Measurements from ENCODE around the gene MCM7. TPM values are rescaled to one million over a fixed set of nuclear protein-coding genes. Genes with fewer than 3 reads are reported as not detected.
A peak's percentile ranks its signal among the peaks of the same experiment; 100 is the strongest.
"Not testable (repeated sequence)": the region's sequence is repeated elsewhere in the genome, so short reads cannot be mapped to it uniquely, and the experiment has no call there.

Gene MCM7
- 363 and 383 TPM in 2 replicates for total RNA-seq (2014; rRNA removed; shearing (Covaris generic))

- H3K27me3 ChIP-seq (ENCODE audit: control insufficient read depth, insufficient read depth, low read length), result no peaks in the 10 kb centered on the region
- peaks cover 36% of the 10 kb centered on the region for H3K36me3 ChIP-seq (replicated peaks; ENCODE audit: control insufficient read depth, insufficient read depth, low read length)
- peak; percentile 100 for DNase-seq
- H3K4me3 ChIP-seq (ENCODE audit: insufficient read depth, low read depth, low read length), result peak within 1 kb of the TSS; percentile 99
Observed at GRCh38 chr7:100101016-100101862, at the start of gene MCM7, which contains the start of gene AP4M1. Gene MCM7, minus strand, starts transcription at chr7:100101397. Its CDS starts 103 bp downstream, at chr7:100101294. Gene AP4M1, plus strand, starts transcription at chr7:100101643. Its CDS starts 72 bp downstream, at chr7:100101715.

DNA sequence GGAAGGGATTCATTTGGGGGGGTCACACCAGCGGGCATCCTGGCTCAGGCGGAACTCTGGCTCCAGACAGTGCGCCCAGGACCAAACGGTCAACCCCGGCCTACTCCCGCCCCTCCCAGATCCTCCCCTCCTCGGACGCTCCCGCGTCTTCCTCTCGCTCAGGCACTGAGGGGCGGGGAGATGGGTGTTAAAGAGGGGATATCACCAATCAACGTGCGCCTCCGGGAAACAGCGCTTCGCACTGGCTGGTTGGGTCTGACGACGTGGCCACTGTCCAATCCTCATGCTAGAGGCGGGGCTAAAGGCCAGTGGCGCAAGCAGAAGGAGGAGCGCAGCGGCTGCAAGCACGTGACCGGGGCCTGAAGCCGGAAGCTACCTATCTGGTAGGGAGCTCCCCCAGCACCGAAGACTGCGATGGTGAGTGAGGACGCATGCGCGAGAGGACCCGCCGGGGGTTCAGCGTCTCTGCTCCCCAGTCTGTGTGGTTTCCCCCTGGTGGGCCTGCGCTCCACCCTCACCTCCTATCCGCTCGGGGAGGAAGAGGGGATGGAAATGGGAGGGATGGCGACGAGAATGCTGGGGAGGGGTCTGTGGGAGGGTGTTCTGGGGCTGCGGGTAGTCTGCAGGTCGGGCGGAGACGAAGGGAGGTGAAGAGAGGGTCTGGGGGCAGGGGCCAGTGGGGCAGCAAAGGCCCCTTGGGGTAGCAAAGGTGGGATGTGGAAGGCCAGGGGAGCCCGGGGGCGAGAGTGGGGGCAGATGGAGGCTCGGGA is 47.5 kb upstream of the MCM7 start, which contains the start of gene LAMTOR4:
TSS of gene LAMTOR4 (plus strand) at position 360 of the 770 bp plus-strand sequence. CDS start at position 415, 55 bp downstream.
- H3K36me3 ChIP-seq (replicated peaks; ENCODE audit: control insufficient read depth, insufficient read depth, low read length), result peaks cover 2% of the 10 kb centered on the region
- H3K4me3 ChIP-seq (ENCODE audit: insufficient read depth, low read depth, low read length), result peak within 1 kb of the TSS; percentile 67
- H3K27me3 ChIP-seq (ENCODE audit: control insufficient read depth, insufficient read depth, low read length), result no peaks in the 10 kb centered on the region
- peak; percentile 99 for DNase-seq

- Histone ChIP-seq H3K4me3 (ENCODE audit: insufficient read depth, low read depth, low read length) (peak overlapping the region; percentile 6; the same call in 1 of the 2 replicates), H3K27me3 (ENCODE audit: control insufficient read depth, insufficient read depth, low read length) (no peaks in the 10 kb centered on the region), H3K36me3 (replicated peaks; ENCODE audit: control insufficient read depth, insufficient read depth, low read length) (peaks cover 2% of the 10 kb centered on the region)
- no peak for DNase-seq
Observed at GRCh38 chr7:100148225-100148558, 47.0 kb upstream of the MCM7 start.

DNA sequence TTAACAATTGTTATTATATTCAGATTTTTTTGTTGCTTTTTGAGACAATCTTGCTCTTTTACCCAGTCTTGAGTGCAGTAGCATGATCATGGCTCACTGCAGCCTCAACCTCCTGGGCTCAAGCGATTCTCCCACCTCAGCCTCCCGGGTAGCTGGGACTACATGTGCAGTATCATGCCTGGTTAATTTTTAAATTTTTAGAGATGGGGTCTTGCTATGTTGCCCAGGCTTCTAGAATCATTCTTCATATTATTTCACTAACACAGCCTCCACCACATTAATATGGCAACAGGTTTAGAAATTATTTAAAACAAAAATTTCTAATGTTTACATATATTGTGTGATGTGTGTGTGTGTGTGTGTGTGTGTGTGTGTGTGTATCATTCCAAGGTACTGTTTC is 46.1 kb upstream of the MCM7 start:
- H3K27me3 ChIP-seq (ENCODE audit: control insufficient read depth, insufficient read depth, low read length), result no peaks in the 10 kb centered on the region
- DNase-seq, result no peak
- no peak overlapping the region for H3K4me3 ChIP-seq (ENCODE audit: insufficient read depth, low read depth, low read length)
- H3K36me3 ChIP-seq (replicated peaks; ENCODE audit: control insufficient read depth, insufficient read depth, low read length), result peaks cover 2% of the 10 kb centered on the region

DNA sequence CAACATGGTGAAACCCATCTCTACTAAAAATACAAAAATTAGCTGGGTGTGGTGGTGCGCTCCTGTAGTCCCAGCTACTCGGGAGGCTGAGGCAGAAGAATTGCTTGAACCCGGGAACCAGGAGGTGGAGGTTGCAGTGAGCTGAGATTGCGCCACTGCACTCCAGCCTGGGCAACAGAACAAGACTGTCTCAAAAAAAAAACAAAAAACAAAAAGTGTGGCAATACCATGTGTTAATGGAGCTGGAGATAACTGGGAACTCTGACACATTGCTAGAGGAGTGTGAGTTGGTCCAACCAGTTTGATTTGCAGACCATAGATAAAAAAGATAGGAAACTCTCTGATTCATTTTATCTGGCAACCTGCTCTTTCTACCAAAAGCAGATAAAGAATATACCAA is 45.2 kb upstream of the MCM7 start:
- not testable (repeated sequence) for H3K27me3 ChIP-seq (ENCODE audit: control insufficient read depth, insufficient read depth, low read length); H3K4me3 ChIP-seq (ENCODE audit: insufficient read depth, low read depth, low read length); DNase-seq; H3K36me3 ChIP-seq (replicated peaks; ENCODE audit: control insufficient read depth, insufficient read depth, low read length)

GRCh38 chr7:100142461-100142860 is 41.3 kb upstream of the MCM7 start:
- H3K27me3 ChIP-seq (ENCODE audit: control insufficient read depth, insufficient read depth, low read length), result no peaks in the 10 kb centered on the region
- DNase-seq, result no peak
- no peaks in the 10 kb centered on the region for H3K36me3 ChIP-seq (replicated peaks; ENCODE audit: control insufficient read depth, insufficient read depth, low read length)
- no peak overlapping the region for H3K4me3 ChIP-seq (ENCODE audit: insufficient read depth, low read depth, low read length)

- no peaks in the 10 kb centered on the region for H3K36me3 ChIP-seq (replicated peaks; ENCODE audit: control insufficient read depth, insufficient read depth, low read length)
- no peak for DNase-seq
Observed at GRCh38 chr7:100141555-100141949, 40.4 kb upstream of the MCM7 start.

GRCh38 chr7:100137851-100138760 is 36.9 kb upstream of the MCM7 start:
- no peaks in the 10 kb centered on the region for H3K36me3 ChIP-seq (replicated peaks; ENCODE audit: control insufficient read depth, insufficient read depth, low read length)
- no peak for DNase-seq
- no peaks in the 10 kb centered on the region for H3K27me3 ChIP-seq (ENCODE audit: control insufficient read depth, insufficient read depth, low read length)
- no peak overlapping the region for H3K4me3 ChIP-seq (ENCODE audit: insufficient read depth, low read depth, low read length)

More at GRCh38 chr7:100141555-100141949, 40.4 kb upstream of the MCM7 start:
- no peaks in the 10 kb centered on the region for H3K27me3 ChIP-seq (ENCODE audit: control insufficient read depth, insufficient read depth, low read length)
- H3K4me3 ChIP-seq (ENCODE audit: insufficient read depth, low read depth, low read length), result no peak overlapping the region

GRCh38 chr7:100132697-100133151 is 31.5 kb upstream of the MCM7 start:
- Histone ChIP-seq H3K27me3 (ENCODE audit: control insufficient read depth, insufficient read depth, low read length) (peaks cover 11% of the 10 kb centered on the region), H3K36me3 (replicated peaks; ENCODE audit: control insufficient read depth, insufficient read depth, low read length) (no peaks in the 10 kb centered on the region), H3K4me3 (ENCODE audit: insufficient read depth, low read depth, low read length) (no peak overlapping the region)
- peak; percentile 91 for DNase-seq

DNA sequence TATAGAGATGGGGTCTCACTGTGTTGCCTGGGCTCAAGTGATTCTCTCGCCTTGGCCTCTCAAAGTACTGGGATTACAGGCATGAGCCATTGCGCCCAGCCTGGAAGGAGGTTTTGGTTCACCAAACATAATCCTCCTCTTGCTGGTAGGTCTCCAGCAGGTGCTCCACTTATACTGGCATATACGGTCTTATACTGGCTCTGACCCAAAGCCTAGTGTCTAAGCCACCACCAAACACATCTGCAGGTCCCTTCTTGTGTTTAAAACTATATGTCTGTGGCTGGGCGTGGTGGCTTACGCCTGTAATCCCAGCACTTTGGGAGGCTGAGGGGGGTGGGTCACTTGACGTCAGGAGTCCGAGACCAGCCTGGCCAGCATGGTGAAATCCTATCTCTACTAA is 30.9 kb upstream of the MCM7 start:
- Histone ChIP-seq H3K27me3 (ENCODE audit: control insufficient read depth, insufficient read depth, low read length) (peaks cover 13% of the 10 kb centered on the region), H3K36me3 (replicated peaks; ENCODE audit: control insufficient read depth, insufficient read depth, low read length) (no peaks in the 10 kb centered on the region), H3K4me3 (ENCODE audit: insufficient read depth, low read depth, low read length) (no peak overlapping the region)
- no peak for DNase-seq

GRCh38 chr7:100130608-100131453 is 29.6 kb upstream of the MCM7 start:
- DNase-seq, result peak; percentile 96
- Histone ChIP-seq H3K27me3 (ENCODE audit: control insufficient read depth, insufficient read depth, low read length) (peaks cover 13% of the 10 kb centered on the region), H3K4me3 (ENCODE audit: insufficient read depth, low read depth, low read length) (no peak overlapping the region; the same call in 1 of the 2 replicates), H3K36me3 (replicated peaks; ENCODE audit: control insufficient read depth, insufficient read depth, low read length) (no peaks in the 10 kb centered on the region)

GRCh38 chr7:100130220-100130607 is 29.0 kb upstream of the MCM7 start:
- not testable (repeated sequence) for H3K4me3 ChIP-seq (ENCODE audit: insufficient read depth, low read depth, low read length); H3K36me3 ChIP-seq (replicated peaks; ENCODE audit: control insufficient read depth, insufficient read depth, low read length); DNase-seq
- peaks cover 13% of the 10 kb centered on the region for H3K27me3 ChIP-seq (ENCODE audit: control insufficient read depth, insufficient read depth, low read length)

DNA sequence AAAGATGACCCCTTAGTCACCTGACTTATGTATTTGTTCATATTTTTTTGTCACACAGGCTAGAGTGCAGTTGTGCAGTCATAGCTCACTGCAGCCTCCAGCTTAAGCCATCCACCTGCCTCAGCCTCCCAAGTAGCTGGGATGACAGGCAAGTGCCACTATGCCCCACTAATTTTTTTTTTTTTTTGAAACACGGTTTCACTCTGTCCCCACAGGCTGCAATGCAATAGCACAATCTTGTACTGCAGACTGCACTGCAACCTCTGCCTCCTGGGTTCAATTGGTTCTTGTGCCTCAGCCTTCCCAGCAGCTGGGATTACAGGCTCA is 27.4 kb upstream of the MCM7 start:
- peaks cover 13% of the 10 kb centered on the region for H3K27me3 ChIP-seq (ENCODE audit: control insufficient read depth, insufficient read depth, low read length)
- no peaks in the 10 kb centered on the region; the same call in none of the 2 replicates for H3K36me3 ChIP-seq (replicated peaks; ENCODE audit: control insufficient read depth, insufficient read depth, low read length)
- DNase-seq, result no peak
- H3K4me3 ChIP-seq (ENCODE audit: insufficient read depth, low read depth, low read length), result no peak overlapping the region; the same call in 1 of the 2 replicates
